Neural cell (in vitro differentiated cells): Measurements from ENCODE around the gene PDLIM5. TPM values are rescaled to one million over a fixed set of nuclear protein-coding genes. Genes with fewer than 3 reads are reported as not detected.

Experiments
- H2AFZ ChIP-seq: fragments of 200-600, 300-800 bp; sonication (generic), shearing (Covaris generic); 2 replicates; pipeline ENCODE4 v1.6.0; 2014; ENCODE audit warnings: low read depth, mild to moderate bottlenecking, antibody characterized with exemption, low read length, moderate library complexity
- H3F3A ChIP-seq: fragments of 200-600 bp; shearing (Covaris generic); 2 replicates; pipeline ENCODE4 v1.6.1; 2016; ENCODE audit warnings: mild to moderate bottlenecking, moderate library complexity, mixed read lengths, antibody characterized with exemption, low read length; ENCODE audit not compliant: insufficient read depth, poor library complexity, severe bottlenecking
- H3K27ac ChIP-seq: fragments of 200-600, 300-800 bp; sonication (generic), shearing (Covaris generic); 2 replicates; pipeline ENCODE4 v1.5.1; 2014; ENCODE audit warnings: mild to moderate bottlenecking, low read length, moderate library complexity
- H3K27me3 ChIP-seq: fragments of 300-800, 200-600 bp; sonication (generic), shearing (Covaris generic); 2 replicates; pipeline ENCODE4 v1.6.0; 2014; ENCODE audit warnings: mild to moderate bottlenecking, low read depth, low read length, moderate library complexity; ENCODE audit not compliant: insufficient read depth
- H3K36me3 ChIP-seq: fragments of 300-800, 200-600 bp; sonication (generic), shearing (Covaris generic); 2 replicates; pipeline ENCODE4 v1.5.1; 2014; ENCODE audit warnings: mild to moderate bottlenecking, antibody characterized with exemption, low read length, moderate library complexity; ENCODE audit not compliant: insufficient read depth
- H3K4me2 ChIP-seq: fragments of 300-800, 200-600 bp; sonication (generic), shearing (Covaris generic); 2 replicates; pipeline ENCODE4 v1.6.0; 2014; ENCODE audit warnings: mild to moderate bottlenecking, low read length
- H3K4me3 ChIP-seq: fragments of 300-800, 200-600 bp; sonication (generic), shearing (Covaris generic); 2 replicates; pipeline ENCODE4 v1.5.1; 2014; ENCODE audit warnings: mild to moderate bottlenecking, low read length, moderate library complexity
- H3K79me2 ChIP-seq: fragments of 200-600 bp; shearing (Covaris generic); replicated peaks from 2 replicates; pipeline ENCODE4 v1.6.0; 2014; ENCODE audit warnings: mild to moderate bottlenecking, low read length, moderate library complexity; ENCODE audit not compliant: insufficient read depth
- H3K9ac ChIP-seq: fragments of 300-800, 200-600 bp; sonication (generic), shearing (Covaris generic); 2 replicates; pipeline ENCODE4 v1.6.1; 2016; ENCODE audit warnings: mild to moderate bottlenecking, low read length, mixed read lengths
- H3K9me2 ChIP-seq: fragments of 200-600 bp; shearing (Covaris generic); 2 replicates; pipeline ENCODE4 v1.6.1; 2016; ENCODE audit warnings: mild to moderate bottlenecking, low read length, mixed read lengths; ENCODE audit not compliant: insufficient read depth
- H3K9me3 ChIP-seq: fragments of 200-600, 300-800 bp; sonication (generic), shearing (Covaris generic); 2 replicates; pipeline ENCODE4 v1.6.1; 2016; ENCODE audit warnings: mild to moderate bottlenecking, mixed run types, low read length, moderate library complexity, mixed read lengths
- H4K20me1 ChIP-seq: fragments of 200-600 bp; shearing (Covaris generic); 2 replicates; pipeline ENCODE4 v1.6.1; 2016; ENCODE audit warnings: mild to moderate bottlenecking, mixed run types; ENCODE audit not compliant: insufficient read depth
- EP300 ChIP-seq: fragments of 450-650 bp; conservative IDR thresholded peaks from 2 replicates; pipeline ENCODE4 v1.6.1; 2014; ENCODE audit warnings: antibody characterized with exemption, mild to moderate bottlenecking, moderate library complexity; ENCODE audit not compliant: poor library complexity, severe bottlenecking
- EZH2 ChIP-seq: fragments of 200-600, 300-800 bp; shearing (Covaris generic), sonication (generic); IDR thresholded peaks from 2 replicates; pipeline ENCODE4 v1.6.1; 2014; ENCODE audit warnings: antibody characterized with exemption, low read length, borderline replicate concordance, mild to moderate bottlenecking; ENCODE audit not compliant: insufficient read depth, poor library complexity, severe bottlenecking
- MXI1 ChIP-seq: fragments of 450-650 bp; conservative IDR thresholded peaks from 2 replicates; pipeline ENCODE4 v1.6.1; 2014; ENCODE audit warnings: antibody characterized with exemption, mild to moderate bottlenecking; ENCODE audit not compliant: poor library complexity, severe bottlenecking
- POLR2AphosphoS5 ChIP-seq: IDR thresholded peaks from 2 replicates; pipeline ENCODE4 v1.6.1; 2012
- RAD21 ChIP-seq: fragments of 450-650 bp; conservative IDR thresholded peaks from 2 replicates; pipeline ENCODE4 v1.6.1; 2014; ENCODE audit warnings: antibody characterized with exemption, mild to moderate bottlenecking, moderate library complexity
- SMC3 ChIP-seq: fragments of 450-650 bp; conservative IDR thresholded peaks from 2 replicates; pipeline ENCODE4 v1.6.1; 2014; ENCODE audit warnings: antibody characterized with exemption, mild to moderate bottlenecking, moderate library complexity; ENCODE audit not compliant: poor library complexity
- TAF1 ChIP-seq: IDR thresholded peaks from 2 replicates; pipeline ENCODE4 v1.6.1; 2012; ENCODE audit warnings: low read depth
- polyA plus RNA-seq: library from polyadenylated mRNA; depleted of rRNA; stranded (reverse); fragments of >200 nt; gene quantifications from 2 replicates; pipeline ENCODE4 v1.2.3, GENCODE V29; 2014
- TF ChIP-seq, protein P1 (sequence below): IDR thresholded peaks from 2 replicates; pipeline ENCODE4 v1.6.1; 2012; ENCODE audit warnings: borderline replicate concordance
- TF ChIP-seq, protein P2 (sequence below): fragments of 450-650 bp; IDR thresholded peaks from 2 replicates; pipeline ENCODE4 v1.5.1; 2014; ENCODE audit warnings: antibody characterized with exemption, mild to moderate bottlenecking, moderate library complexity; ENCODE audit not compliant: poor library complexity, severe bottlenecking

The PDLIM5 gene
- polyA plus RNA-seq, 1 donor from 2014 or later, result 1.6 TPM

DNA sequence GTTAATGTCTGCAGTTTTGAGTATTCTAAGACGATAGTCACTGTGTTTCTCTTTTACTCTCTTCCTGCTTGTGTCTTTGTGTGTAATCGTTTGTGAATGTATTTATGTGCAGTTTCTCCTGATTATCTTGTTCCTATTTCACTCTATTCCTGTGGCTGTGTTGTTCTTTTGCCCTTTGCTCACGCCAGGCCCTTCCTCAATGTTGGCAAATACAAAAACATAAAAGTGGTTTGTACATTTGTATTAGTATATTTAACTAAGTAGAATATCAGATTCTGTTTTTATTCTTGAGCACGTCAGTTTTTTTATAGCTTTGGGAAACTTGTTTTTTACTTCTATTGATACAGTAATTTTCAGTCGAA lies 198.4 kb downstream of the PDLIM5 start:
- no peaks in the 10 kb centered on the region for H3K27me3 ChIP-seq
- H3K9ac ChIP-seq, result no peak overlapping the region
- H3K9me3 ChIP-seq, result no peaks in the 10 kb centered on the region
- no peak for TF ChIP-seq MXI1
- TF ChIP-seq, protein P1, sequence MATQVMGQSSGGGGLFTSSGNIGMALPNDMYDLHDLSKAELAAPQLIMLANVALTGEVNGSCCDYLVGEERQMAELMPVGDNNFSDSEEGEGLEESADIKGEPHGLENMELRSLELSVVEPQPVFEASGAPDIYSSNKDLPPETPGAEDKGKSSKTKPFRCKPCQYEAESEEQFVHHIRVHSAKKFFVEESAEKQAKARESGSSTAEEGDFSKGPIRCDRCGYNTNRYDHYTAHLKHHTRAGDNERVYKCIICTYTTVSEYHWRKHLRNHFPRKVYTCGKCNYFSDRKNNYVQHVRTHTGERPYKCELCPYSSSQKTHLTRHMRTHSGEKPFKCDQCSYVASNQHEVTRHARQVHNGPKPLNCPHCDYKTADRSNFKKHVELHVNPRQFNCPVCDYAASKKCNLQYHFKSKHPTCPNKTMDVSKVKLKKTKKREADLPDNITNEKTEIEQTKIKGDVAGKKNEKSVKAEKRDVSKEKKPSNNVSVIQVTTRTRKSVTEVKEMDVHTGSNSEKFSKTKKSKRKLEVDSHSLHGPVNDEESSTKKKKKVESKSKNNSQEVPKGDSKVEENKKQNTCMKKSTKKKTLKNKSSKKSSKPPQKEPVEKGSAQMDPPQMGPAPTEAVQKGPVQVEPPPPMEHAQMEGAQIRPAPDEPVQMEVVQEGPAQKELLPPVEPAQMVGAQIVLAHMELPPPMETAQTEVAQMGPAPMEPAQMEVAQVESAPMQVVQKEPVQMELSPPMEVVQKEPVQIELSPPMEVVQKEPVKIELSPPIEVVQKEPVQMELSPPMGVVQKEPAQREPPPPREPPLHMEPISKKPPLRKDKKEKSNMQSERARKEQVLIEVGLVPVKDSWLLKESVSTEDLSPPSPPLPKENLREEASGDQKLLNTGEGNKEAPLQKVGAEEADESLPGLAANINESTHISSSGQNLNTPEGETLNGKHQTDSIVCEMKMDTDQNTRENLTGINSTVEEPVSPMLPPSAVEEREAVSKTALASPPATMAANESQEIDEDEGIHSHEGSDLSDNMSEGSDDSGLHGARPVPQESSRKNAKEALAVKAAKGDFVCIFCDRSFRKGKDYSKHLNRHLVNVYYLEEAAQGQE, result no peak
- no peak for TF ChIP-seq RAD21
- TF ChIP-seq EP300, result no peak
- no peak for TF ChIP-seq EZH2
- no peak for TF ChIP-seq POLR2AphosphoS5
- no peak for TF ChIP-seq SMC3
- no peak for TF ChIP-seq TAF1
- TF ChIP-seq, protein P2, sequence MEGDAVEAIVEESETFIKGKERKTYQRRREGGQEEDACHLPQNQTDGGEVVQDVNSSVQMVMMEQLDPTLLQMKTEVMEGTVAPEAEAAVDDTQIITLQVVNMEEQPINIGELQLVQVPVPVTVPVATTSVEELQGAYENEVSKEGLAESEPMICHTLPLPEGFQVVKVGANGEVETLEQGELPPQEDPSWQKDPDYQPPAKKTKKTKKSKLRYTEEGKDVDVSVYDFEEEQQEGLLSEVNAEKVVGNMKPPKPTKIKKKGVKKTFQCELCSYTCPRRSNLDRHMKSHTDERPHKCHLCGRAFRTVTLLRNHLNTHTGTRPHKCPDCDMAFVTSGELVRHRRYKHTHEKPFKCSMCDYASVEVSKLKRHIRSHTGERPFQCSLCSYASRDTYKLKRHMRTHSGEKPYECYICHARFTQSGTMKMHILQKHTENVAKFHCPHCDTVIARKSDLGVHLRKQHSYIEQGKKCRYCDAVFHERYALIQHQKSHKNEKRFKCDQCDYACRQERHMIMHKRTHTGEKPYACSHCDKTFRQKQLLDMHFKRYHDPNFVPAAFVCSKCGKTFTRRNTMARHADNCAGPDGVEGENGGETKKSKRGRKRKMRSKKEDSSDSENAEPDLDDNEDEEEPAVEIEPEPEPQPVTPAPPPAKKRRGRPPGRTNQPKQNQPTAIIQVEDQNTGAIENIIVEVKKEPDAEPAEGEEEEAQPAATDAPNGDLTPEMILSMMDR, result no peak
- no peaks in the 10 kb centered on the region for H3K79me2 ChIP-seq
- H3K27ac ChIP-seq, result no peak overlapping the region
- H3K9me2 ChIP-seq, result no peaks in the 10 kb centered on the region
- H3K36me3 ChIP-seq, result no peaks in the 10 kb centered on the region
- H3F3A ChIP-seq, result no peaks in the 10 kb centered on the region
- H4K20me1 ChIP-seq, result no peaks in the 10 kb centered on the region
- H3K4me3 ChIP-seq, result no peak overlapping the region
- H2AFZ ChIP-seq, result no peak overlapping the region
- no peak overlapping the region for H3K4me2 ChIP-seq

DNA sequence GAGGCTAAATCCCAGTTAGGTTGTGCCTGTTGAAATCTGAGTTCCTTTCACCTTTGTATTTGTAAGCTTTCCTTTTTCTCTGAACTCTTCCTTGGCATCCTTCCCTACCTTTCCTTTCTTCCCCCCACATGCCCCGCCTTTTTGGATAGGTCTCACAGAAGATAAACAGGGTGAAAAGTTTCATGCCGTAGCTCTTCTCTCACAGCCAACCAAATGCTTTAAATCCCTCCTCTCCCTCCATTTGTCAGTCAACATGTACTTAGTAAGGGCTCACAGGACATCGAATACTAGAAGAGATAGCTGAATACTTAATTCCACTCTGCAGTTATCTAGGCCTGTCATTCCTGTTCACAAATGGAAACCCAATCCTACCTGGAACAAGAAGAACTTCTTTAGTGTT lies 198.9 kb downstream of the PDLIM5 start:
- H3K27ac ChIP-seq, result no peak overlapping the region
- H3K27me3 ChIP-seq, result no peaks in the 10 kb centered on the region
- H3K9ac ChIP-seq, result no peak overlapping the region
- H4K20me1 ChIP-seq, result no peaks in the 10 kb centered on the region
- H3K9me3 ChIP-seq, result no peaks in the 10 kb centered on the region
- H3K79me2 ChIP-seq, result no peaks in the 10 kb centered on the region
- TF ChIP-seq RAD21, result no peak
- TF ChIP-seq, protein P1, result no peak
- no peak for TF ChIP-seq SMC3
- TF ChIP-seq, protein P2, result no peak
- TF ChIP-seq MXI1, result no peak
- TF ChIP-seq POLR2AphosphoS5, result no peak
- TF ChIP-seq EP300, result no peak
- no peak for TF ChIP-seq EZH2
- TF ChIP-seq TAF1, result no peak
- no peaks in the 10 kb centered on the region for H3K9me2 ChIP-seq
- no peak overlapping the region for H3K4me2 ChIP-seq
- H3K4me3 ChIP-seq, result no peak overlapping the region
- H3K36me3 ChIP-seq, result no peaks in the 10 kb centered on the region
- no peak overlapping the region for H2AFZ ChIP-seq
- H3F3A ChIP-seq, result no peaks in the 10 kb centered on the region
